Measurements from ENCODE around the gene LRP5.

GRCh38 chr11:68308068-68308467 lies 4.3 kb upstream of the LRP5 start:
- no peak for TF ChIP-seq CTCF (IDR thresholded peaks at IDR 0.05)
- TF ChIP-seq EP300 (IDR thresholded peaks at IDR 0.05): no peak
- TF ChIP-seq POLR2A (IDR thresholded peaks at IDR 0.05): no peak
- no peak for TF ChIP-seq POLR2AphosphoS5 (IDR thresholded peaks at IDR 0.05)

All from suprapubic skin (tissue), 4 donors.